Measurements from ENCODE around the gene TSPYL6. TPM values are rescaled to one million over a fixed set of nuclear protein-coding genes. Genes with fewer than 3 reads are reported as not detected.

Gene TSPYL6
- total RNA-seq, 2 donors from 2014 or later: not detected

- H3K4me3 Mint-ChIP-seq: no peak overlapping the region
- H3K4me1 Mint-ChIP-seq: no peaks in the 10 kb centered on the region
- Histone ChIP-seq H3K36me3 (ENCODE audit: control insufficient read depth, insufficient read depth, low read length) (no peaks in the 10 kb centered on the region), H3K27me3 (ENCODE audit: control insufficient read depth, insufficient read depth, low read length, poor library complexity, severe bottlenecking) (no peaks in the 10 kb centered on the region), H3K27ac (ENCODE audit: low read depth, low read length) (no peak overlapping the region), H3K9me3 (ENCODE audit: control insufficient read depth, low read length) (no peaks in the 10 kb centered on the region), H3K9ac (ENCODE audit: extremely low read depth, low read length, poor library complexity, severe bottlenecking) (no peak overlapping the region), H3K4me3 (ENCODE audit: low read length) (no peak overlapping the region), H3K4me1 (ENCODE audit: control insufficient read depth, insufficient read depth, low read length) (no peaks in the 10 kb centered on the region)
- 93 to 97% methylated on average over 2 of the region's 2 CpGs for WGBS, 2 experiments (ENCODE audit: insufficient coverage in 1 of 2, insufficient read length in 1 of 2)
- no peak overlapping the region for H3K27ac Mint-ChIP-seq
- TF ChIP-seq CTCF (conservative IDR thresholded peaks at IDR 0.05): no peak
- DNase-seq: no peak
- H3K27me3 Mint-ChIP-seq (ENCODE audit: insufficient read depth): no peaks in the 10 kb centered on the region
- peaks cover 1% of the 10 kb centered on the region for H3K9me3 Mint-ChIP-seq
- no peaks in the 10 kb centered on the region for H3K36me3 Mint-ChIP-seq (ENCODE audit: low read depth)
These were observed 2.1 kb upstream of the TSPYL6 start for GRCh38 chr2:54258166-54258565.

GRCh38 chr2:54255230-54256090, 569 bp downstream of the TSPYL6 start:
- DNase-seq: no peak
- Mint-ChIP-seq H3K27me3 (ENCODE audit: insufficient read depth) (no peaks in the 10 kb centered on the region), H3K27ac (no peak overlapping the region), H3K4me1 (no peaks in the 10 kb centered on the region), H3K4me3 (no peak overlapping the region), H3K9me3 (peaks cover 1% of the 10 kb centered on the region), H3K36me3 (ENCODE audit: low read depth) (no peaks in the 10 kb centered on the region)
- Histone ChIP-seq H3K9ac (ENCODE audit: extremely low read depth, low read length, poor library complexity, severe bottlenecking) (no peak overlapping the region), H3K36me3 (ENCODE audit: control insufficient read depth, insufficient read depth, low read length) (no peaks in the 10 kb centered on the region), H3K27ac (ENCODE audit: low read depth, low read length) (no peak overlapping the region), H3K4me1 (ENCODE audit: control insufficient read depth, insufficient read depth, low read length) (no peaks in the 10 kb centered on the region), H3K4me3 (ENCODE audit: low read length) (no peak overlapping the region), H3K27me3 (ENCODE audit: control insufficient read depth, insufficient read depth, low read length, poor library complexity, severe bottlenecking) (no peaks in the 10 kb centered on the region), H3K9me3 (ENCODE audit: control insufficient read depth, low read length) (no peaks in the 10 kb centered on the region)
- WGBS, 2 experiments (ENCODE audit: insufficient coverage in 1 of 2, insufficient read length in 1 of 2): 93 to 94% methylated on average over 27 to 37 of the region's 37 CpGs
- TF ChIP-seq CTCF (conservative IDR thresholded peaks at IDR 0.05): no peak

GRCh38 chr2:54254180-54254579, 1.8 kb downstream of the TSPYL6 start:
- H3K9ac ChIP-seq (ENCODE audit: extremely low read depth, low read length, poor library complexity, severe bottlenecking): no peak overlapping the region
- Mint-ChIP-seq H3K27ac (no peak overlapping the region), H3K27me3 (ENCODE audit: insufficient read depth) (no peaks in the 10 kb centered on the region), H3K9me3 (peaks cover 1% of the 10 kb centered on the region), H3K4me3 (no peak overlapping the region), H3K4me1 (no peaks in the 10 kb centered on the region), H3K36me3 (ENCODE audit: low read depth) (no peaks in the 10 kb centered on the region)
- no peak overlapping the region for H3K4me3 ChIP-seq (ENCODE audit: low read length)
- no peaks in the 10 kb centered on the region for H3K27me3 ChIP-seq (ENCODE audit: control insufficient read depth, insufficient read depth, low read length, poor library complexity, severe bottlenecking)
- TF ChIP-seq CTCF (conservative IDR thresholded peaks at IDR 0.05): peak; percentile 36
- no peak for DNase-seq
- H3K9me3 ChIP-seq (ENCODE audit: control insufficient read depth, low read length): no peaks in the 10 kb centered on the region
- H3K4me1 ChIP-seq (ENCODE audit: control insufficient read depth, insufficient read depth, low read length): no peaks in the 10 kb centered on the region
- no peaks in the 10 kb centered on the region for H3K36me3 ChIP-seq (ENCODE audit: control insufficient read depth, insufficient read depth, low read length)
- no peak overlapping the region for H3K27ac ChIP-seq (ENCODE audit: low read depth, low read length)

All from endodermal cell (in vitro differentiated cells).